HG02840 (cell line): ENCODE results near the gene ZDHHC20.

Experiments
- ATAC-seq: cut with Tn5 transposase; IDR thresholded peaks from one replicate; pipeline ENCODE4 v1.9.1; 2021; ENCODE audit warnings: mild to moderate bottlenecking, moderate library complexity, moderate number of reproducible peaks; ENCODE audit not compliant: unreplicated experiment, low FRiP score

Gene ZDHHC20

DNA sequence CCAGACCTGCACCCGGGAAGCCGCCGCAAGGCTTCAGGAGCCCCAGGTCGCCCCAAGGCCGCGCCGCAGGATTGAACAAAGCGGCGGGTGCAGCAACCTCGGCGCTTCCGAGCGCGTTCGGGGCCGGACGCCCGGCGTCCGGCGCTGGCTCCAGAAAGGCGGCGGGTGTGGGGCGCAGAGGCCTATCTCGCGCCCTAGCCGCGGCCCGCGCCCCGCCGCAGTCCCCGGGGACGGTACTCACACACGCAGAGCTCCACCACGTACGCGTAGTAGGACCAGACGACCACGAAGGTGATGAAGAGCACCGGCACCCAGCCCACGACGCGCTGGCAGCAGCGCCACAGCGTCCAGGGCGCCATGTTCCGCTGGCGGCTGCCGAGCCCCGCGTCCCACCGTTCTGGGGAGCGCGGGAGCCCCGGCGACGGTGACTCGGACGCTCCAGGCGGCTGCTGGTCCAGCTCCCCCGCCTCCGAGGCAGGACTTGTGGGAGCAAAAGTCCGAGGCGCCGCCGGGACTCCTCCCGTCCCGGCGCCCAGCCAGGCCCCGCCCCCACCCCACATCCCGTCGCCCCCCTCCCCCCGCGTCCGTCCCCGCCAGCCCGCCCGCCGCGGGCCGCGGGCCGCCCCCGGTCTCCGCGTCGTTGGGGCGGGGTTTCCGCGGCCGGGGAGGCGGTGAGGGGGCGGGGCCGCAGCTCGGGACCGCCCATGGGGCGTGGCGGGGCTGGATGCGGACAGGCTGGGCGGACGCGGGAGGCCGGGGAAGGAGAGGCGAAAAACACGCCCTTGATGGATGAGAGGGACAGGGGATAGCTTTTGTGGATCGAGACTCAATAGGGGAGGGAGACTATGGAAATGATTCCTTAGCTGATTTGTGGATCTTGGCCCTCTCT is at the start of gene ZDHHC20:
Gene ZDHHC20 (minus strand): TSS at position 491 of the 889 bp plus-strand sequence. CDS start 132 bp downstream, at position 359.
- peak; percentile 86 for ATAC-seq

- ATAC-seq, result no peak
Measured at GRCh38 chr13:21504379-21504778, 45.3 kb upstream of the ZDHHC20 start.

DNA sequence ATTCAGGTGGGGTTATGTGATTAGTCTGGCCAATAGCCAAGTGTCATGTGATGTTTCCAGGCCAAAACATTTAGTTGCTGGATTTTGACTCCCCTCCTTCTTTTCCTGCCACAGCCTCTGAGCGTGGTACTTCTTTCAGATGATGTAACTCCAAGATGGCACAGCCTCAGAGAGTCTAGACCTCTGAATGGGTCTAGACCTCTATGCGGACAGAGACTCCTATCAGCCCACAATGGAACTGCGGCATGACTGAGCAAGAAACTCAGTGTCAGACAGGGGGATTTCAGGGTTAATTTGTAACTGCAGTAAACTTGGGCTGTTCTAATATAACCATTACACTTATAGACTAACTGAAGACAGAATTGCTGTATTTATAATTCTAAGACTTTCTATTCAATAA is 42.6 kb upstream of the ZDHHC20 start:
- ATAC-seq, result no peak

- no peak for ATAC-seq
Measured at GRCh38 chr13:21486322-21486721, 27.2 kb upstream of the ZDHHC20 start.

DNA sequence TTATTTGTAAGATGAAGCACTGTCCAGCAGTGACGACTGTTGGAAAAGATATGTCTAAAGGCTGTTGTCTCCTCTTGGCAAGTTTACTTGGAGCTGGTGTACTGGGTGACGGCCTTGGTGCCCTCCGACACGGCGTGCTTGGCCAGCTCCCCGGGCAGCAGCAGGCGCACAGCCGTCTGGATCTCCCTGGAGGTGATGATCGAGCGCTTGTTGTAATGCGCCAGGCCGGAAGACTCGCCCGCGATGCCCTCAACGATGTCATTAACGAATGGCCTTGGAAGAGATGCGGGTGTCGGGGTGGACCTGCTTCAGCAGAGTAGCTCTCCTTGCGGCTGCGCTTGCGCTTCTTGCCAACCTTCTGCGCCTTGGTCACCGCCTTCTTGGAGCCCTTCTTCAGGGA is 24.6 kb upstream of the ZDHHC20 start:
- ATAC-seq, result no peak

DNA sequence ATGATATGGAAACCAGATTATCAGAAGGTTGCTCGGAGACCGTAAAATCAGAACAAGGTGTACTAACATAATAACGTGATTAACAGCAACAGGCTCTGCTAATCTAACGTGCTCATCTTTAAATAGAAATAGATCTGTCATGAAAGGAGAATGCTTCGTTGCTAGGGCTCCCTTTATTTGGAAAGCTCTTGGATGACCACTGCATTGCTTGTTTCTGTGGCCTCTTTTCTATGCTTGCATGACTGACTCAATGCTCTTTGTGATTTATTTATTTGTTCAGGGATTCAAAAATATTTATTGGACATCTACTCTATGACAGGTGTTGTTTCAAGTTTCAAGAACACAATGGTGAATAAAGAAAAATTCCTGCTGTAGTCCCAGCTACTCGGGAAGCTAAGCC is 22.3 kb upstream of the ZDHHC20 start:
- no peak for ATAC-seq

DNA sequence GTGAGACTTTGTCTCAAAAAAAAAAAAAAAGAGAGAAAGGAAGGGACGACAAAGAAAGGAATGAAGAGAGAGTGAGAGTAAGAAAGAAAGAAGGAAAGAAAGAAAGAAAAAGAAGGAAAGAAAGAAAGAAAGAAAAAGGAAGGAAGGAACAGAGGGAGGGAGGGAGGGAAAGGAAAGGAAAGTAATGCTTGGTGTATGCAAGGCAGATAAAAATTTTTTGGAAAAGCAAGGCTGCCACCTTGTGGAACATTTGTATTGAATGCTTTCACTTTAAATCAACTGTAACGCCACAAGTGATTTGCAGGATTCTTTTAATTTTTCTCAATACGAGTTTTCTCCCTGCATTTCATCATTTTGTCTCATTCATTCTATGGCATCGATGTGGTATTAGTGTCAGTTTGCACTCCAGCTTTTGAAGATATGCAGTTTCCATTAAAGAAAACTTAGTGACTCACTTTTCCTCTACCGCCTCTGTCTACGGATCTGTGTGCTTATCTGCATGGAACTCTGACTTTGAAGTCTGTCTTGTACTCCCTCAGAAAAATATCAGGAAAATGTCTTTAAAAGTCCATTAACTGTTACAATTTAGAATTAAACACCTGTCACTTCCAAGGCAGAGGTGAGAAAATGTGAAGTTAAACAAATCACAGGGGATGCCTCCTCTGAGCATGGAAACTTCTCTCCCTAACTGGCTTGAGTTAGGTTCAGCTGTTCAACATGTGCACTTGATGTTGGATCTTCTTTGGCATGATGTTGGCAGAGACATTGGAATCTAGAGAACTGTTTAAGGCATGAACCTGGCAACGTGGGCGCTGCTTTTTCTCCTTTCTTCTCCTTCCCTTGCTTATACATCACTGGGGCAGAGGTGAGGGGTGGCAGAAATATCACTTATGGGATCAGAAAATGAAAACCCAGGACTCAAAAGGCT is 20.0 kb upstream of the ZDHHC20 start:
- no peak for ATAC-seq

- ATAC-seq, result peak; percentile 71
Measured at GRCh38 chr13:21476893-21477472, 17.9 kb upstream of the ZDHHC20 start.

GRCh38 chr13:21475115-21475514 is 16.0 kb upstream of the ZDHHC20 start:
- ATAC-seq, result no peak

- no peak for ATAC-seq
Measured at GRCh38 chr13:21470785-21471184, 11.7 kb upstream of the ZDHHC20 start.

- no peak for ATAC-seq
Measured at GRCh38 chr13:21466527-21466926, 7.4 kb upstream of the ZDHHC20 start.

DNA sequence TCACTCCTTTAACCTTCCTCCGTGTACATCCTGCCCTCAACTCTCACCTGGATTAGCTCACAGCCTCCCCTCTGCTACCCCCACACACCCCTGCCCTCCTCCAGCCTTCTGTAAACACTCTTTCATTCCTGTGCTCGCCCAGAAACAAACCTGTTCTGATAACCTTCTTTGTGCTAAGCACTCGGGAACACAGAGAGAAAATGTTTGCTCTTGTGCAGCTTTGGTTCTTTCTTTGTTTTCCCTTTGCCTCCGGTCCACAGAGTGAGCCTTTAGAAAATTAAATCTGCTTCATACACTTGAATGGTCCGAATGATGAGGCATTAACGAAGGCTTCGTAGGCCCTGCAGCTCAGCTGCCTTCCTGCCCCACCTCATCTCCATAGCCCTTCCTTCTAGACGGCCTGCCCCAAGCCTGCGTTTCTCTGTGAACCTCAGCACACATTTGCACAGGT is 6.6 kb upstream of the ZDHHC20 start:
- no peak for ATAC-seq

GRCh38 chr13:21463424-21463823 is 4.3 kb upstream of the ZDHHC20 start:
- no peak for ATAC-seq

DNA sequence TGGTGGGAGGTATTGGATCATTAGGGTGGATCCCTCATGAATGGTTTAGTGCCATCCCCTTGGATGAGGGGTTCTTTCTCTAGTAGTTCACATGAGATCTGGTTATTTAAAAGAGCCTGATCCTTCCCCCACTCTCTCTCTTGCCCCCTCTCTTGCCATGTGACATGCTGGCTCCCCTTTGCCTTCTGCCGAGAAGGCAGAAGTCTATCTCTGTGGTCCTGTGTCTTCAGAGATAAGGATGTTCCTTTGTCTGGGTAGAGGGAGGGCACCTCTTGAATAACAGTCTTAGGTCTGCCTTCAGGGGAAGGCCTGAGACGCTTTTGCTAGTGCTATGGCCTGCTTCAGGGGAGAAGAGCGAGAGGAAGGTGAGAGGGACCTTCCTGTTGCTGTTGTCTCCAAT is 2.0 kb upstream of the ZDHHC20 start:
- no peak for ATAC-seq

GRCh38 chr13:21458451-21458812 is 671 bp downstream of the ZDHHC20 start:
- ATAC-seq, result peak; percentile 32

DNA sequence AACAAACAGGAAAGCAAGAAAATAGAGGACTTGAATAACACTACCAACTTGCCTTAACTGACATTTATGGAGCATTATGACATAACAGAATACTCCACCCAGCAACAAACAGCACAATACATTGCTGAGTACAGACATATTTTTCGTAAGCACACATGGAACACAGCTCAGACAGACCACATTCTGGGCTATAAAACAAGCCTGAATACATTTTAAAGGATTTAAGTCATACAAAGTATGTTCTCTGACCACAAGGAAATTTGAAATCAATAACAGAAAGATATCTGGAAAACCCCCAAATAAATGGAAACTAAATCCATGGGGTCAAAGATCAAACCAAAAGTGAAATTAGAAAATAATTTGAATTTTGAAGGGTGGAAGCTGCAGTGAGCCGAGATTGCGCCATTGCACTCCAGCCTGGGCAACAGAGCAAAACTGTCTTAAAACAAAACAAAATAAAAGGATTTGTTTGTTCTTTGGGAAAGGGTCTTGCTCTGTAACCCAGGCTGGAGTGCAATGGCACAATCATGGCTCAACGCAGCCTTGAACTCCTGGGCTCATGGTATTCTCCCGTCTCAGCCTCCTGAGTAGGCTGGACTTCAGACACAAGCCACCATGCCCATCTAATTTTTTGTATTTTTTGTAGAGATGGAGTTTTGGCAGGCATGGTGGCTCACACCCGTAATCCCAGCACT is 5.6 kb downstream of the ZDHHC20 start:
- no peak for ATAC-seq

DNA sequence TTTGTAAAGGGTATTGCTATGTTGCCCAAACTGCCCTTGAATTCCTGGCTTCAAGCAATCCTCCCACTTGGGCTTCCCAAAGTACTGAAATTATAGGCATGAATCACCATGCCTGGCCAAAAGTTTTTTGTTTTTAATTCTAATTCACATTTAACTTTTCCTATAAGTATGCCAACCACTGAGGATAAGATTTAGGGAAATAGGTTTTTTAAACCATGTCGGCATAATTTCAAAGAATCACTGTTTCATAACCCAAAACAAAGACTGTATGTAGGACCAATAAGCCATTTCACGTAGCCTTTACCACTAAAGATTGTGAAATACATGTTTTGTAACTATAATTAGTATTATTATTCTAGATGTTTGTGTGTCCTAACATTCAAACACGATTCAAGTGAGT is 8.2 kb downstream of the ZDHHC20 start:
- no peak for ATAC-seq

- ATAC-seq, result no peak
Measured at GRCh38 chr13:21446656-21447055, 12.4 kb downstream of the ZDHHC20 start.

GRCh38 chr13:21445759-21446158 is 13.3 kb downstream of the ZDHHC20 start:
- ATAC-seq, result no peak

- no peak for ATAC-seq
Measured at GRCh38 chr13:21443171-21443570, 15.9 kb downstream of the ZDHHC20 start.
